Effector memory CD4-positive, alpha-beta T cell (primary cell): Measurements from ENCODE around the gene FAM20C.

Experiments
- DNase-seq, 3 donors: peaks; one replicate each; pipeline ENCODE4 v3.0.0-alpha.2; 2020
- H3K27ac ChIP-seq: 2 replicates; pipeline ENCODE4 v1.7.0; 2013; ENCODE audit warnings: mild to moderate bottlenecking, low read length, moderate library complexity; ENCODE audit not compliant: insufficient read depth, poor library complexity, severe bottlenecking
- H3K27me3 ChIP-seq: replicated peaks from 2 replicates; pipeline ENCODE4 v1.7.0; 2013; ENCODE audit warnings: mild to moderate bottlenecking, low read length; ENCODE audit not compliant: insufficient read depth, control insufficient read depth, poor library complexity, severe bottlenecking
- H3K36me3 ChIP-seq: 2 replicates; pipeline ENCODE4 v1.7.0; 2013; ENCODE audit warnings: mild to moderate bottlenecking, low read length, moderate library complexity; ENCODE audit not compliant: control insufficient read depth, insufficient read depth
- H3K4me1 ChIP-seq: 2 replicates; pipeline ENCODE4 v1.7.0; 2013; ENCODE audit warnings: low read length, mild to moderate bottlenecking; ENCODE audit not compliant: control insufficient read depth, insufficient read depth, poor library complexity, severe bottlenecking
- H3K4me3 ChIP-seq: 2 replicates; pipeline ENCODE4 v1.7.0; 2013; ENCODE audit warnings: low read length, low read depth, mild to moderate bottlenecking; ENCODE audit not compliant: insufficient read depth, poor library complexity, severe bottlenecking
- H3K9me3 ChIP-seq: 2 replicates; pipeline ENCODE4 v1.7.0; 2013; ENCODE audit warnings: mild to moderate bottlenecking, low read length, moderate library complexity; ENCODE audit not compliant: control insufficient read depth

Gene FAM20C

DNA sequence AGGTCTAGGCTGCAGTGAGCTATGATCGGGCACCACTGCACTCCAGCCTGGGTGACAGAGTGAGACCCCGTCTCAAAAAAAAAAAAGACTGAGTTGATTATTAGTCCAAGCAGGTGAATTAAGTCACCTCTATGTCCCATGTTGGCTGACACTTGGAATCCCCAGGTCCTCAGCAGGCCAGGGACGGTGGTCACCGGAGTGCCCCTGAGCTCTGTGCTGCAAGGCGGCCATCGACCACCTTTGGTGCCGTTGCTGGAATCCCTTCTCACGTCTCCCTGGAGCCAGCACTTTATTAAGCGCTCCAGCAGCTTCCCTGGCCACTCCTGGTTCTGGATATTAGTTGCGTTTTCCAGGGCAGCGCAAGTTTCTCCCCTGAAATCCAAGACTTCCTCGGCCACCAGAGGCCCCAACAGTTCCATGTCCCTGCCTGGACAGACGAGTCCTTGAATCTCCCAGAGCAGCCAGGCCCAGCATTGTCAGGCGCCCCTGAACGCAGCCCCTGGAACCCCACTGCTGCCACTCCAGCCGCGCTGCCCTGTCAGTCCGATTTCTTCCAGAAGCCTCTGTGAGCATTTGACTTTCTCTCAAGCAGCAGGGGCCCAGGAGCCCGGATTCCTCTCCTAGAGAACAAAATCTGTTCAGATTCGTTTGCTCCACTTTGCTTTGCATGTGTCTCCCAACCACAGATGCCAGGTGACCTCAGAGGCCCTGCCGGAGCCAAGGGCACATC lies 59.2 kb downstream of the FAM20C start:
- no peaks in the 10 kb centered on the region for H3K27me3 ChIP-seq
- H3K36me3 ChIP-seq, result no peaks in the 10 kb centered on the region
- DNase-seq, result no peak
- no peak overlapping the region for H3K4me3 ChIP-seq
- no peaks in the 10 kb centered on the region for H3K4me1 ChIP-seq
- no peak overlapping the region for H3K27ac ChIP-seq
- H3K9me3 ChIP-seq, result no peaks in the 10 kb centered on the region

DNA sequence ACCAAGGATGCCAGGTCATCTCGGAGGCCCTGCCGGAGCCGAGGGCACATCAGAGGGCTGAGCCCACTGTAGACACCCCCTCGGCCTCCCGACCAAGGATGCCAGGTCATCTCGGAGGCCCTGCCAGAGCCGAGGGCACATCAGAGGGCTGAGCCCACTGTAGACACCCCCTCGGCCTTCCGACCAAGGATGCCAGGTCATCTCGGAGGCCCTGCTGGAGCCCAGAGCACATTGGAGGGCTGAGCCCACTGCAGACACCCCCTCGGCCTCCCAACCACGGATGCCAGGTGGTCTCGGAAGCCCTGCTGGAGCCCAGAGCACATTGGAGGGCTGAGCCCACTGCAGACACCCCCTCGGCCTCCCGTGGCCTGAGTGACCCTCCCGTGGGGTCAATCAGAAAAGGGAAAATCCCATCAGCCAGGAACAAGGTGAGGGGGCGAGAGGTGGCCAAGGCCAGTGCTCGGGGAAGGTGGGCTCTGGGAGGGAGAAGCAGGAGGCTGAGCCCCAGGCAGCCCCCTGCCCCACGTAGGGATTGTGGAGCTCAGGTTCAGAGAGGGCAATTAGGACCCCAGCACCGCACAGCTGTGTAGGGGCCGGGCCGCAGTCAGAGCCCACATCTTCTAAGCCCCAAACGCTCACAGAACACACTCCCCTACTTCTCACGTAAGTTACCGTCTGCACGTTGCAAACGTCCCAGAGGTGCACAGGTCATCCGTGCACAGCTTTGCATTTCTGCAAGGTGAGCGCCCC lies 60.0 kb downstream of the FAM20C start:
- no peaks in the 10 kb centered on the region for H3K4me1 ChIP-seq
- H3K27ac ChIP-seq, result no peak overlapping the region
- no peak for DNase-seq
- no peaks in the 10 kb centered on the region for H3K36me3 ChIP-seq
- H3K4me3 ChIP-seq, result no peak overlapping the region
- no peaks in the 10 kb centered on the region for H3K9me3 ChIP-seq
- H3K27me3 ChIP-seq, result no peaks in the 10 kb centered on the region

DNA sequence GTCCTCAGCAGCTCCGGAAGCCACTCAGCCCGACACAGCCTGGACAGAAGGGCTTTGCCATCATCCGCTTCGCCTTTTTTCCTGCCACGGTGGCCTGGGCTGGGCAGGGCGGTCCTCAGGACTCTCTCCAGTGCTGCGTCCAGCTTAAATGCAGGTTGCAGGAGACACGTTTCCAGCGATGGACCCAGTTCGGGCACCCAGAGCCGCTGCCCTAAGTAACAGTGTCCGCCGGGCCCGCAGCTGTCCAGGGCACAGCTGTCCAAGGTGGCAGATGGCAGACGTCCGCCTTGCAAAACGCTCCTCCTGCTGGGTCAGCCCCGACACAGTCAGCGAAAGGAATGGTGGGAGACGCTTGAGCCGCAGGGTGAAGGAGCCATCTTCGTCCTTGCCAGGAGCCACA lies 60.6 kb downstream of the FAM20C start:
- no peaks in the 10 kb centered on the region for H3K9me3 ChIP-seq
- H3K4me1 ChIP-seq, result no peaks in the 10 kb centered on the region
- DNase-seq, result no peak
- H3K27me3 ChIP-seq, result no peaks in the 10 kb centered on the region
- H3K4me3 ChIP-seq, result no peak overlapping the region
- no peaks in the 10 kb centered on the region for H3K36me3 ChIP-seq
- no peak overlapping the region for H3K27ac ChIP-seq

DNA sequence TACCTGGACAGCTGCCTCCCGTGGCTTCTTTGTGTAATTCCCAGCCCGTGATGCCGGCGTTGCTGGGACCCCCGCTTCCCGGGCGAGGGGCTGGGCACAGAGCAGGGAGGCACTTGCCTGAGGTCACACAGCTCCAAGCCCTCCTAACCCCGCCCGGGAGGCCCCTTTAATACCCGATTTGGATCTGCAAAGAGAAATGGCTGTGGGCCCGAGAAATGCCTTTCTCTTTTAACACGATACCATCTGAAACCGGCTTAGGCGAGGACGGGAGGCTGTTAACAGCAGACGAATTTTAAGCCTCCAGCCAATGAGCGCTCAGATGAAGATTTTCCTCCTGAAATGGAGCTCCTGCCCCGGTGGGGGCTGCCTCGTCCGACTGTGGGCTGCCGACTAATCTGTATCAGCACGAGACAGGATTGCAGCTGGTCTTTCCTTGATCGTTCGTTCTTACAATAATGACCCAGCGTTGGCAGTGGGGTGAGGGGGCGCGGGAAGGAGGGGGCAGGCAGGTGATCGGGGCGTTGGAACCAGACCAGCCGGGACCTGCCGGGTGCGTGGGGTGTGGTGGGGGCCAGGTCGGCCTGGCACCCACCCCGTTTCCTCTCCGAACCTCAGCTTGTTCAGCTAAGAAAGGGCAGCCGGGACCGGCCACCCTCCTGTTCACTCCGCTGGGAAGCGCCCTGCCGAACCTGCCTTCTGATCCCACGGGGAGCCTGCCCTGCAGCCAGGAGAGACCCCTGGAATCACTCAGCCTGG lies 61.4 kb downstream of the FAM20C start:
- no peaks in the 10 kb centered on the region for H3K36me3 ChIP-seq
- no peak for DNase-seq
- no peak overlapping the region for H3K4me3 ChIP-seq
- H3K27ac ChIP-seq, result no peak overlapping the region
- H3K27me3 ChIP-seq, result no peaks in the 10 kb centered on the region
- no peaks in the 10 kb centered on the region for H3K4me1 ChIP-seq
- H3K9me3 ChIP-seq, result no peaks in the 10 kb centered on the region

DNA sequence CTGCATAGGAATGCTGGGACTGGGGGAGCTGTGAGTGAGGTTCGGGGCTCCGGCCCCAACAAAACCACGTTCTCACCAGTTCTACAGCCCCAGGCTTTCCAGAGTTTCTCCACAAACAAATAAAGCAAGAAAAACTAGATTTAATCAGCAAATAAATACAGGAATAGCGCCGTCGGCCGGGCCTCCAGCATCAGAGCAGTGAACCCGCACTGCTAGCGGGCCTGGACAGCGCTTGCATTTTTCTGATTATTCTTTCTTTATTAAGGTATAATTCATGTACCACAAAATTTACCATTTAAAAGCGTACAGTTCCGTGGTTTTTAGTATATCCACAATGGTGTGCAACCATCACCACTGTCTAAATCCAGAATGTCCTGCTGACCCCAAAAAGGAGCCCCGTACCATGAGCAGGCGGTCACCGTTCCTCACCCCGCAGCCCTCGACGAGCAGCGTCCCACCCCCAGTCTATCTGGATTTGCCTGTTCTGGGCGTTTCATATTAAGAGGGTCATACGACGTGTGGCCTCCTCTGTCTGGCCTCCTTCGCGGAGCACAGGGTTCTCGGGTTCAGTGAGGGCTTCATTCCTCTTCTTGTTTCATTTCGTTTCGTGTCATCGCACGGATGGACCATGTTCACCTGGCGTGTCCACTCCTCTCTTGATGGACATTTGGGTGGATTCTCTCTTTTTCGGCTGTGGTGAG lies 62.1 kb downstream of the FAM20C start:
- Histone ChIP-seq H3K36me3 (no peaks in the 10 kb centered on the region), H3K27me3 (no peaks in the 10 kb centered on the region), H3K27ac (no peak overlapping the region), H3K4me1 (no peaks in the 10 kb centered on the region), H3K9me3 (no peaks in the 10 kb centered on the region), H3K4me3 (no peak overlapping the region)
- no peak for DNase-seq

DNA sequence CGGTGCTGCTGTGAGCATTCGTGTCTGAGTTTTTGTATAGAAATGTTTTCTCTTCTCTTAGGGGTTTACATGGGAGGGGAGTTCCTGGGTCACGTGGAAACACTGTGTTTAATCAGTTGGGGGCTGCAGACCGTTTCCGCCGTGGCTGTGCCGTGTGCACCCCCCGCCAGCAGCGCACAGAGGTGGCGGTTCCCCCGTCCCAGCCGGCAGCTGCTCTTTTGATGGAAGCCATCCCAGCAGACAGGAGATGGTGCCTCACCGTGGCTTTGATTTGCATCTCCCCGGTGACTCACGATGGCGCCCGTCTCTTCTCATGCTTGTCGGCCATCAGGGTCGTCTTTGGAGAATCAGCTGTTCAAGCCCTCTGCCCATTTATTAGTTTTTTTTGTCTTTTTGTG lies 62.7 kb downstream of the FAM20C start:
- no peaks in the 10 kb centered on the region for H3K27me3 ChIP-seq
- H3K27ac ChIP-seq, result no peak overlapping the region
- H3K4me1 ChIP-seq, result no peaks in the 10 kb centered on the region
- H3K36me3 ChIP-seq, result no peaks in the 10 kb centered on the region
- no peak for DNase-seq
- no peaks in the 10 kb centered on the region for H3K9me3 ChIP-seq
- no peak overlapping the region for H3K4me3 ChIP-seq

DNA sequence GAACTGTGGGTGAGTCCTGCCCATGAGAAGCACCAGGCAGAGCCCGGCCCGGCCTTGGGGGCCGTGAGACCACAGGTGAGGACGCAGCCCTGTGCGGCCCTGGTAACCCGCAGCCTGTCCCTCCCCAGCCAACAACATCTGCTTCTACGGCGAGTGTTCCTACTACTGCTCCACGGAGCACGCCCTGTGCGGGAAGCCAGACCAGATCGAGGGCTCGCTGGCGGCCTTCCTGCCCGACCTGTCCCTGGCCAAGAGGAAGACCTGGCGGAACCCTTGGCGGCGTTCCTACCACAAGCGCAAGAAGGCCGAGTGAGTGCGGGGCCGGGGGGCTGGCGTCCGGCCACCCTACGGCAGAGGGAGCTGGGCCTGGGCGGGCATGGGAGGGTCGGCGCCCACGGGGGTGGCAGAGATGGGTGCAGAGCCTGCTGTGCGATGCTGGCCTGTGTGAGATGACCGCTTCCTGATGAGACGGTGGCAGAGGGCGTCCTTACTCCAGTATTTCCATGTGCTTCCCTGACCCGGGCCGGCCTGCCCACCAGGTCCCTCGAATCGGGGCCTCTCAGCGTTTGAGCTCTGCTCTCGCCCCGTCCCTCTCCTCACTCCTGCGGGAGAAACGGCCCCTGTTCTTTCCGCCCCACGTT lies 63.5 kb downstream of the FAM20C start:
- no peaks in the 10 kb centered on the region for H3K27me3 ChIP-seq
- no peak for DNase-seq
- no peaks in the 10 kb centered on the region for H3K36me3 ChIP-seq
- no peak overlapping the region for H3K27ac ChIP-seq
- H3K4me3 ChIP-seq, result no peak overlapping the region
- no peaks in the 10 kb centered on the region for H3K9me3 ChIP-seq
- no peaks in the 10 kb centered on the region for H3K4me1 ChIP-seq

DNA sequence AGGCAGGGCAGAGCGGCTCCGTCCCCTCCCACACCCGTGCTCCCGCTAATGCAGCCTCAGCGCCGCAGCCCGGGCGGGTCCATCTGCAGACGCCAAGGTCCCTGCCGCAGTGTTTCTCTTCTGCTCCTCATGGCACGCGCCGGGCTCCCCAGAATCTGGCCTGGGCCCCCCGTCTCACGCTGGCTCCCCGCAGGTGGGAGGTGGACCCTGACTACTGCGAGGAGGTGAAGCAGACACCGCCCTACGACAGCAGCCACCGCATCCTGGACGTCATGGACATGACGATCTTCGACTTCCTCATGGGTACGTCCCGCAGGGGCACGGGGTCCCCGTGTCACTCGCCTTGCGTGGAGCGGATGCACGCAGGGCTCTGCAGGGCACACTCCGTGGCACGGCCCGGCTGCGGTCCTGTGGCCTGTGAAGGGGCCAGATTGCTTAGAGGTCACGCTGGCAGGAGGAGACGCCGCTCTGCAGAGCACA lies 64.1 kb downstream of the FAM20C start:
- no peaks in the 10 kb centered on the region for H3K27me3 ChIP-seq
- H3K9me3 ChIP-seq, result no peaks in the 10 kb centered on the region
- no peak overlapping the region for H3K27ac ChIP-seq
- no peak overlapping the region for H3K4me3 ChIP-seq
- no peaks in the 10 kb centered on the region for H3K36me3 ChIP-seq
- no peak for DNase-seq
- no peaks in the 10 kb centered on the region for H3K4me1 ChIP-seq

DNA sequence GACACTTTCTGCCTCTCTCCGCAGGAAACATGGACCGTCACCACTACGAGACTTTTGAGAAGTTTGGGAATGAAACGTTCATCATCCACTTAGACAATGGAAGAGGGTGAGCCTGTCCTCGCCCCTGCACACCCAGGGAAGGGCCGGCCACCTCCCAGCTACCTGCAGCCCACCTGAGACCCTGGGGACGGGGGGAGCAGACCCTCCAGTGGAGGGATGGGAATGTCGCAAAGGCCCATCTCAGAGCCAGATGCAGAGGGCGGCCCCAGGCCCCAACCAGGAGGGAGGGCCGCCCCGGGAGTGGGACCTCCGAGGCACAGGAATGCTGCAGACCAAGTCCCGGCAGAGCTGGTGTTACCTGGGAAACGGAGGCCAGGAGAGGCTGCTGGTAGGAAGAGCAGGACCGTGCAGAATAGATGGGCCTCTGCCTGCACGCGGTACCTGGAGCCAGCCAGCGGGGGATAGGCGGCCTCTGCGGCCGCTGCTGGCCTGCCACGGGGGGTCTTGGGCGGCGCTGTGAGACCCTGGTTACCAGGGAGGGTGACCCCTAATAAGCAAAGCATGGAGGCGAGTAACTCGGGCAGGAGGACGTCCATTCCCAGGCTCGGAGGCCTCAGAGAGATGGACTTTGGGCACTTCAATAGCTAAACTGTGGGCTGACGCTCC lies 64.7 kb downstream of the FAM20C start:
- H3K27me3 ChIP-seq, result no peaks in the 10 kb centered on the region
- no peak overlapping the region for H3K4me3 ChIP-seq
- H3K4me1 ChIP-seq, result no peaks in the 10 kb centered on the region
- no peak overlapping the region for H3K27ac ChIP-seq
- DNase-seq, result no peak
- H3K36me3 ChIP-seq, result no peaks in the 10 kb centered on the region
- no peaks in the 10 kb centered on the region for H3K9me3 ChIP-seq
